AG09319 (cell line): Measurements from ENCODE around the gene ECSIT.

Experiments used
- DNase-seq: peaks from one replicate; pipeline ENCODE4 v3.0.0-alpha.2; 2010; ENCODE audit warnings: low read depth; ENCODE audit errors: extremely low read depth
- CTCF ChIP-seq: IDR thresholded peaks from 2 replicates; pipeline ENCODE4 v1.5.1; 2011; ENCODE audit warnings: low read depth, mild to moderate bottlenecking, inconsistent platforms, low read length, moderate library complexity

ECSIT gene

GRCh38 chr19:11495885-11496284, 33.0 kb downstream of the ECSIT start:
- DNase-seq = no peak
- no peak for TF ChIP-seq CTCF

- no peak for TF ChIP-seq CTCF
- DNase-seq = no peak
Observed at GRCh38 chr19:11495481-11495880, 33.5 kb downstream of the ECSIT start.

- DNase-seq = no peak
- no peak for TF ChIP-seq CTCF
Observed at GRCh38 chr19:11494634-11495285, 34.2 kb downstream of the ECSIT start.

GRCh38 chr19:11489378-11489777, 39.6 kb downstream of the ECSIT start:
- no peak for DNase-seq

GRCh38 chr19:11486661-11487503, 42.1 kb downstream of the ECSIT start:
- no peak for DNase-seq
- no peak for TF ChIP-seq CTCF

More at GRCh38 chr19:11489378-11489777, 39.6 kb downstream of the ECSIT start:
- TF ChIP-seq CTCF = no peak

- no peak for TF ChIP-seq CTCF
Observed at GRCh38 chr19:11485245-11485837, 43.6 kb downstream of the ECSIT start.

More at GRCh38 chr19:11485245-11485837, 43.6 kb downstream of the ECSIT start:
- DNase-seq = no peak
